GM23338 (cell line): ENCODE results near the gene RINL. TPM values are rescaled to one million over a fixed set of nuclear protein-coding genes. Genes with fewer than 3 reads are reported as not detected.

Experiments used
- ATAC-seq: fragments of 200-7000 bp; cut with Tn5 transposase; 3 replicates; pipeline ENCODE4 v1.9.1; 2020
- DNase-seq: peaks from one replicate; pipeline ENCODE4 v3.0.0-alpha.2; 2015; ENCODE audit warnings: low spot score
- H2AFZ ChIP-seq: fragments of 200-600 bp; sonication (generic); 2 replicates; pipeline ENCODE4 v1.8.0; 2016; ENCODE audit warnings: antibody characterized with exemption, mild to moderate bottlenecking, moderate library complexity
- H3F3A ChIP-seq: fragments of 200-600 bp; sonication (generic); replicated peaks from 2 replicates; pipeline ENCODE4 v1.8.0; 2017; ENCODE audit warnings: antibody characterized with exemption, mixed run types, low read depth
- H3K27ac ChIP-seq: fragments of 200-600 bp; sonication (generic); 2 replicates; pipeline ENCODE4 v1.6.1; 2016; ENCODE audit warnings: low read depth
- H3K27me3 ChIP-seq: fragments of 200-600 bp; sonication (generic); 2 replicates; pipeline ENCODE4 v1.8.0; 2016; ENCODE audit warnings: mild to moderate bottlenecking, mixed run types, moderate library complexity; ENCODE audit not compliant: insufficient read depth
- H3K36me3 ChIP-seq: fragments of 200-600 bp; sonication (generic); 2 replicates; pipeline ENCODE4 v1.8.0; 2016; ENCODE audit warnings: mild to moderate bottlenecking; ENCODE audit not compliant: insufficient read depth
- H3K4me1 ChIP-seq: fragments of 200-600 bp; sonication (generic); 2 replicates; pipeline ENCODE4 v1.8.0; 2016; ENCODE audit warnings: mild to moderate bottlenecking, moderate library complexity; ENCODE audit not compliant: insufficient read depth
- H3K4me2 ChIP-seq: fragments of 200-600 bp; sonication (generic); 2 replicates; pipeline ENCODE4 v1.7.1; 2017; ENCODE audit warnings: mixed run types
- H3K4me3 ChIP-seq: fragments of 200-600 bp; sonication (generic); 2 replicates; pipeline ENCODE4 v1.6.1; 2016; ENCODE audit warnings: mixed run types
- H3K79me2 ChIP-seq: fragments of 200-600 bp; sonication (generic); replicated peaks from 2 replicates; pipeline ENCODE4 v1.8.0; 2017; ENCODE audit warnings: mild to moderate bottlenecking; ENCODE audit not compliant: insufficient read depth
- H3K9me2 ChIP-seq: fragments of 200-600 bp; sonication (generic); 2 replicates; pipeline ENCODE4 v1.8.0; 2017; ENCODE audit not compliant: insufficient read depth
- H4K20me1 ChIP-seq: fragments of 200-600 bp; sonication (generic); replicated peaks from 2 replicates; pipeline ENCODE4 v1.8.0; 2017; ENCODE audit warnings: mild to moderate bottlenecking; ENCODE audit not compliant: insufficient read depth
- H3K27ac Mint-ChIP-seq: 2 replicates; pipeline ENCODE4 v1.8.0; 2020; ENCODE audit warnings: inconsistent platforms, mild to moderate bottlenecking, moderate library complexity, mixed read lengths
- H3K27me3 Mint-ChIP-seq: 3 replicates; pipeline ENCODE4 v1.8.0; 2022; ENCODE audit warnings: low read depth, mild to moderate bottlenecking, moderate library complexity, mixed read lengths, inconsistent platforms; ENCODE audit not compliant: insufficient read depth, poor library complexity
- H3K36me3 Mint-ChIP-seq: 3 replicates; pipeline ENCODE4 v1.8.0; 2021; ENCODE audit warnings: low read depth, mild to moderate bottlenecking, inconsistent platforms, moderate library complexity, mixed read lengths
- H3K4me1 Mint-ChIP-seq: 3 replicates; pipeline ENCODE4 v1.8.0; 2020; ENCODE audit warnings: mild to moderate bottlenecking, inconsistent platforms, mixed read lengths
- H3K4me3 Mint-ChIP-seq: 3 replicates; pipeline ENCODE4 v1.8.0; 2021; ENCODE audit warnings: moderate library complexity, mild to moderate bottlenecking, inconsistent platforms, mixed read lengths
- H3K9me3 Mint-ChIP-seq: 3 replicates; pipeline ENCODE4 v1.8.0; 2020; ENCODE audit warnings: moderate library complexity, mild to moderate bottlenecking, inconsistent platforms, mixed read lengths
- CREB1 ChIP-seq: fragments of 250-450 bp; sonication (Bioruptor Pico); IDR thresholded peaks from 2 replicates; pipeline ENCODE4 v1.5.0; 2020; ENCODE audit warnings: low read depth, mild to moderate bottlenecking, moderate library complexity
- EZH2 ChIP-seq: fragments of 200-600 bp; sonication (generic); IDR thresholded peaks from one replicate; pipeline ENCODE4 v1.8.0; 2017; ENCODE audit warnings: antibody characterized with exemption, mild to moderate bottlenecking, low read depth; ENCODE audit not compliant: unreplicated experiment
- EZH2phosphoT487 ChIP-seq: fragments of 200-600 bp; sonication (generic); IDR thresholded peaks from one replicate; pipeline ENCODE4 v1.8.1; 2018; ENCODE audit warnings: antibody characterized with exemption; ENCODE audit not compliant: unreplicated experiment
- JUNB ChIP-seq: IDR thresholded peaks from one replicate; pipeline ENCODE4 v1.6.1; 2016; ENCODE audit warnings: antibody characterized with exemption; ENCODE audit not compliant: unreplicated experiment
- NANOG ChIP-seq: IDR thresholded peaks from 2 replicates; pipeline ENCODE4 v1.6.1; 2016; ENCODE audit warnings: antibody characterized with exemption, borderline replicate concordance
- REST ChIP-seq: IDR thresholded peaks from one replicate; pipeline ENCODE4 v1.6.1; 2018; ENCODE audit warnings: antibody characterized with exemption; ENCODE audit not compliant: unreplicated experiment
- ZNF114 ChIP-seq: fragments of 250-450 bp; sonication (Bioruptor Pico); IDR thresholded peaks from 2 replicates; pipeline ENCODE4 v1.5.0; 2020; ENCODE audit warnings: mild to moderate bottlenecking, moderate library complexity
- ZNF331 ChIP-seq: fragments of 250-450 bp; sonication (Bioruptor Pico); IDR thresholded peaks from 2 replicates; pipeline ENCODE4 v1.5.0; 2020; ENCODE audit warnings: low read depth, mild to moderate bottlenecking, moderate library complexity
- polyA plus RNA-seq: library from polyadenylated mRNA; unstranded; fragments of >200 nt; fragmentation: Nextera tagmentation; extraction: Ambion mirVana; gene quantifications from 2 replicates; pipeline ENCODE4 v1.2.1, GENCODE V29; 2016
- total RNA-seq: library from RNA; depleted of rRNA; stranded (reverse); fragments of >200 nt; shearing (Covaris generic); gene quantifications from 2 replicates; pipeline ENCODE4 v1.2.3, GENCODE V29; 2014
- TF ChIP-seq, protein P1 (sequence below): IDR thresholded peaks from 2 replicates; pipeline ENCODE4 v1.6.1; 2016; ENCODE audit warnings: antibody characterized with exemption
- TF ChIP-seq, protein P2 (sequence below): fragments of 250-450 bp; sonication (Bioruptor Pico); IDR thresholded peaks from 2 replicates; pipeline ENCODE4 v1.5.0; 2020; ENCODE audit warnings: mild to moderate bottlenecking, moderate library complexity

RINL gene
- total and polyA plus RNA-seq, 2 experiments from 2014 or later = 11.2 to 21.4 TPM

GRCh38 chr19:38836159-38836982 is 41.7 kb downstream of the RINL start:
- ATAC-seq (no peak), DNase-seq (no peak)
- H3K27ac ChIP-seq = peak overlapping the region; percentile 80
- H3K4me1 ChIP-seq = peaks cover 11% of the 10 kb centered on the region
- no peak overlapping the region for H3K4me2 ChIP-seq
- 0 out of 2 replicates have a peak overlapping the region, but pooled peaks have one; percentile 56 for H3K27ac Mint-ChIP-seq
- H3K79me2 ChIP-seq = peaks cover 5% of the 10 kb centered on the region
- no peak for TF ChIP-seq CREB1 (CRISPR knock-in tag)
- H3K4me3 Mint-ChIP-seq = no peak overlapping the region
- H3K9me2 ChIP-seq = no peaks in the 10 kb centered on the region
- H3F3A ChIP-seq = peaks cover 81% of the 10 kb centered on the region
- peaks cover 47% of the 10 kb centered on the region for H3K36me3 ChIP-seq
- H3K27me3 Mint-ChIP-seq = peaks cover 23% of the 10 kb centered on the region
- peaks cover 69% of the 10 kb centered on the region for H3K36me3 Mint-ChIP-seq
- no peak overlapping the region for H3K4me3 ChIP-seq
- no peaks in the 10 kb centered on the region for H3K9me3 Mint-ChIP-seq
- H2AFZ ChIP-seq = no peak overlapping the region
- peaks cover 7% of the 10 kb centered on the region for H3K4me1 Mint-ChIP-seq
- no peaks in the 10 kb centered on the region for H3K27me3 ChIP-seq
- H4K20me1 ChIP-seq = peaks cover 26% of the 10 kb centered on the region

- H3K79me2 ChIP-seq = peaks cover 4% of the 10 kb centered on the region; the same call in 1 of the 2 replicates
- H2AFZ ChIP-seq = no peak overlapping the region
- H3K4me1 ChIP-seq = peaks cover 18% of the 10 kb centered on the region
- no peaks in the 10 kb centered on the region for H3K9me3 Mint-ChIP-seq
- H4K20me1 ChIP-seq = peaks cover 17% of the 10 kb centered on the region
- H3K4me3 ChIP-seq = no peak overlapping the region
- DNase-seq (peak; percentile 42), ATAC-seq (no peak)
- H3K36me3 ChIP-seq = peaks cover 36% of the 10 kb centered on the region
- H3K4me2 ChIP-seq = no peak overlapping the region
- no peaks in the 10 kb centered on the region for H3K9me2 ChIP-seq
- H3K27ac ChIP-seq = peak overlapping the region; percentile 80; the same call in 1 of the 2 replicates
- peaks cover 70% of the 10 kb centered on the region for H3F3A ChIP-seq
- peaks cover 23% of the 10 kb centered on the region for H3K27me3 Mint-ChIP-seq
- H3K27ac Mint-ChIP-seq = peak overlapping the region; percentile 70
- peaks cover 61% of the 10 kb centered on the region for H3K36me3 Mint-ChIP-seq
- H3K4me1 Mint-ChIP-seq = peaks cover 13% of the 10 kb centered on the region
- no peak overlapping the region for H3K4me3 Mint-ChIP-seq
- no peaks in the 10 kb centered on the region for H3K27me3 ChIP-seq
- TF ChIP-seq EZH2phosphoT487 = no peak
- TF ChIP-seq NANOG = no peak
- no peak for TF ChIP-seq ZNF331
- no peak for TF ChIP-seq JUNB
- TF ChIP-seq ZNF114 (CRISPR knock-in tag) = no peak
- no peak for TF ChIP-seq REST
- TF ChIP-seq, protein P1, sequence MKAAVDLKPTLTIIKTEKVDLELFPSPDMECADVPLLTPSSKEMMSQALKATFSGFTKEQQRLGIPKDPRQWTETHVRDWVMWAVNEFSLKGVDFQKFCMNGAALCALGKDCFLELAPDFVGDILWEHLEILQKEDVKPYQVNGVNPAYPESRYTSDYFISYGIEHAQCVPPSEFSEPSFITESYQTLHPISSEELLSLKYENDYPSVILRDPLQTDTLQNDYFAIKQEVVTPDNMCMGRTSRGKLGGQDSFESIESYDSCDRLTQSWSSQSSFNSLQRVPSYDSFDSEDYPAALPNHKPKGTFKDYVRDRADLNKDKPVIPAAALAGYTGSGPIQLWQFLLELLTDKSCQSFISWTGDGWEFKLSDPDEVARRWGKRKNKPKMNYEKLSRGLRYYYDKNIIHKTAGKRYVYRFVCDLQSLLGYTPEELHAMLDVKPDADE = no peak
- TF ChIP-seq, protein P2, sequence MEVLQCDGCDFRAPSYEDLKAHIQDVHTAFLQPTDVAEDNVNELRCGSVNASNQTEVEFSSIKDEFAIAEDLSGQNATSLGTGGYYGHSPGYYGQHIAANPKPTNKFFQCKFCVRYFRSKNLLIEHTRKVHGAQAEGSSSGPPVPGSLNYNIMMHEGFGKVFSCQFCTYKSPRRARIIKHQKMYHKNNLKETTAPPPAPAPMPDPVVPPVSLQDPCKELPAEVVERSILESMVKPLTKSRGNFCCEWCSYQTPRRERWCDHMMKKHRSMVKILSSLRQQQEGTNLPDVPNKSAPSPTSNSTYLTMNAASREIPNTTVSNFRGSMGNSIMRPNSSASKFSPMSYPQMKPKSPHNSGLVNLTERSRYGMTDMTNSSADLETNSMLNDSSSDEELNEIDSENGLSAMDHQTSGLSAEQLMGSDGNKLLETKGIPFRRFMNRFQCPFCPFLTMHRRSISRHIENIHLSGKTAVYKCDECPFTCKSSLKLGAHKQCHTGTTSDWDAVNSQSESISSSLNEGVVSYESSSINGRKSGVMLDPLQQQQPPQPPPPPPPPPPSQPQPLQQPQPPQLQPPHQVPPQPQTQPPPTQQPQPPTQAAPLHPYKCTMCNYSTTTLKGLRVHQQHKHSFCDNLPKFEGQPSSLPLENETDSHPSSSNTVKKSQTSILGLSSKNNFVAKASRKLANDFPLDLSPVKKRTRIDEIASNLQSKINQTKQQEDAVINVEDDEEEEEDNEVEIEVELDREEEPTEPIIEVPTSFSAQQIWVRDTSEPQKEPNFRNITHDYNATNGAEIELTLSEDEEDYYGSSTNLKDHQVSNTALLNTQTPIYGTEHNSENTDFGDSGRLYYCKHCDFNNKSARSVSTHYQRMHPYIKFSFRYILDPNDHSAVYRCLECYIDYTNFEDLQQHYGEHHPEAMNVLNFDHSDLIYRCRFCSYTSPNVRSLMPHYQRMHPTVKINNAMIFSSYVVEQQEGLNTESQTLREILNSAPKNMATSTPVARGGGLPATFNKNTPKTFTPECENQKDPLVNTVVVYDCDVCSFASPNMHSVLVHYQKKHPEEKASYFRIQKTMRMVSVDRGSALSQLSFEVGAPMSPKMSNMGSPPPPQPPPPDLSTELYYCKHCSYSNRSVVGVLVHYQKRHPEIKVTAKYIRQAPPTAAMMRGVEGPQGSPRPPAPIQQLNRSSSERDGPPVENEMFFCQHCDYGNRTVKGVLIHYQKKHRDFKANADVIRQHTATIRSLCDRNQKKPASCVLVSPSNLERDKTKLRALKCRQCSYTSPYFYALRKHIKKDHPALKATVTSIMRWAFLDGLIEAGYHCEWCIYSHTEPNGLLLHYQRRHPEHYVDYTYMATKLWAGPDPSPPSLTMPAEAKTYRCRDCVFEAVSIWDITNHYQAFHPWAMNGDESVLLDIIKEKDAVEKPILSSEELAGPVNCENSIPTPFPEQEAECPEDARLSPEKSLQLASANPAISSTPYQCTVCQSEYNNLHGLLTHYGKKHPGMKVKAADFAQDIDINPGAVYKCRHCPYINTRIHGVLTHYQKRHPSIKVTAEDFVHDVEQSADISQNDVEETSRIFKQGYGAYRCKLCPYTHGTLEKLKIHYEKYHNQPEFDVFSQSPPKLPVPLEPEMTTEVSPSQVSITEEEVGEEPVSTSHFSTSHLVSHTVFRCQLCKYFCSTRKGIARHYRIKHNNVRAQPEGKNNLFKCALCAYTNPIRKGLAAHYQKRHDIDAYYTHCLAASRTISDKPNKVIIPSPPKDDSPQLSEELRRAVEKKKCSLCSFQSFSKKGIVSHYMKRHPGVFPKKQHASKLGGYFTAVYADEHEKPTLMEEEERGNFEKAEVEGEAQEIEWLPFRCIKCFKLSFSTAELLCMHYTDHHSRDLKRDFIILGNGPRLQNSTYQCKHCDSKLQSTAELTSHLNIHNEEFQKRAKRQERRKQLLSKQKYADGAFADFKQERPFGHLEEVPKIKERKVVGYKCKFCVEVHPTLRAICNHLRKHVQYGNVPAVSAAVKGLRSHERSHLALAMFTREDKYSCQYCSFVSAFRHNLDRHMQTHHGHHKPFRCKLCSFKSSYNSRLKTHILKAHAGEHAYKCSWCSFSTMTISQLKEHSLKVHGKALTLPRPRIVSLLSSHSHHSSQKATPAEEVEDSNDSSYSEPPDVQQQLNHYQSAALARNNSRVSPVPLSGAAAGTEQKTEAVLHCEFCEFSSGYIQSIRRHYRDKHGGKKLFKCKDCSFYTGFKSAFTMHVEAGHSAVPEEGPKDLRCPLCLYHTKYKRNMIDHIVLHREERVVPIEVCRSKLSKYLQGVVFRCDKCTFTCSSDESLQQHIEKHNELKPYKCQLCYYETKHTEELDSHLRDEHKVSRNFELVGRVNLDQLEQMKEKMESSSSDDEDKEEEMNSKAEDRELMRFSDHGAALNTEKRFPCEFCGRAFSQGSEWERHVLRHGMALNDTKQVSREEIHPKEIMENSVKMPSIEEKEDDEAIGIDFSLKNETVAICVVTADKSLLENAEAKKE (CRISPR knock-in tag) = no peak
- TF ChIP-seq EZH2 = no peak
- TF ChIP-seq CREB1 (CRISPR knock-in tag) = no peak
Measured at GRCh38 chr19:38834590-38834989, 43.5 kb downstream of the RINL start.
